Tibial nerve (tissue), 4 donors: ENCODE results near the gene HES3.

Experiments used
- EP300 ChIP-seq, 2 donors: sonication (generic); formaldehyde crosslinking; IDR thresholded peaks; one replicate each; pipeline ENCODE4 v1.6.1; 2017; ENCODE audit warnings: antibody characterized with exemption in 2 of 2, mild to moderate bottlenecking in 1 of 2
- POLR2A ChIP-seq, 2 donors: fragments of 450-650 bp; IDR thresholded peaks; one replicate each; pipeline ENCODE4 v1.6.1; 2017; ENCODE audit warnings: antibody characterized with exemption in 2 of 2, mild to moderate bottlenecking in 2 of 2, moderate library complexity in 2 of 2
- TF ChIP-seq, protein P1 (sequence below), 5 experiments: fragments of 200-600 bp in 3 of 5; fragments of 450-650 bp in 2 of 5; sonication (generic) in 3 of 5; IDR thresholded peaks; one replicate each; pipeline ENCODE4 v1.5.1; 2016 to 2019; ENCODE audit warnings: antibody characterized with exemption in 5 of 5, mild to moderate bottlenecking in 3 of 5, moderate library complexity in 2 of 5

GRCh38 chr1:6263716-6264115 is 19.7 kb downstream of the HES3 start:
- TF ChIP-seq, protein P1, sequence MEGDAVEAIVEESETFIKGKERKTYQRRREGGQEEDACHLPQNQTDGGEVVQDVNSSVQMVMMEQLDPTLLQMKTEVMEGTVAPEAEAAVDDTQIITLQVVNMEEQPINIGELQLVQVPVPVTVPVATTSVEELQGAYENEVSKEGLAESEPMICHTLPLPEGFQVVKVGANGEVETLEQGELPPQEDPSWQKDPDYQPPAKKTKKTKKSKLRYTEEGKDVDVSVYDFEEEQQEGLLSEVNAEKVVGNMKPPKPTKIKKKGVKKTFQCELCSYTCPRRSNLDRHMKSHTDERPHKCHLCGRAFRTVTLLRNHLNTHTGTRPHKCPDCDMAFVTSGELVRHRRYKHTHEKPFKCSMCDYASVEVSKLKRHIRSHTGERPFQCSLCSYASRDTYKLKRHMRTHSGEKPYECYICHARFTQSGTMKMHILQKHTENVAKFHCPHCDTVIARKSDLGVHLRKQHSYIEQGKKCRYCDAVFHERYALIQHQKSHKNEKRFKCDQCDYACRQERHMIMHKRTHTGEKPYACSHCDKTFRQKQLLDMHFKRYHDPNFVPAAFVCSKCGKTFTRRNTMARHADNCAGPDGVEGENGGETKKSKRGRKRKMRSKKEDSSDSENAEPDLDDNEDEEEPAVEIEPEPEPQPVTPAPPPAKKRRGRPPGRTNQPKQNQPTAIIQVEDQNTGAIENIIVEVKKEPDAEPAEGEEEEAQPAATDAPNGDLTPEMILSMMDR (IDR thresholded peaks at IDR 0.05), result no peak
- no peak for TF ChIP-seq EP300 (IDR thresholded peaks at IDR 0.05)
- no peak for TF ChIP-seq POLR2A (IDR thresholded peaks at IDR 0.05)
